Ishikawa (cell line): ENCODE measurements around the gene ARX.

Experiments
- FOXM1 ChIP-seq: IDR thresholded peaks from 2 replicates; pipeline ENCODE4 v1.6.1; 2012; ENCODE audit warnings: low read depth, borderline replicate concordance
- TAF1 ChIP-seq: IDR thresholded peaks from 2 replicates; pipeline ENCODE4 v1.6.1; 2012; ENCODE audit warnings: low read depth, mild to moderate bottlenecking
- TEAD4 ChIP-seq: IDR thresholded peaks from 2 replicates; pipeline ENCODE4 v1.6.1; 2012

DNA sequence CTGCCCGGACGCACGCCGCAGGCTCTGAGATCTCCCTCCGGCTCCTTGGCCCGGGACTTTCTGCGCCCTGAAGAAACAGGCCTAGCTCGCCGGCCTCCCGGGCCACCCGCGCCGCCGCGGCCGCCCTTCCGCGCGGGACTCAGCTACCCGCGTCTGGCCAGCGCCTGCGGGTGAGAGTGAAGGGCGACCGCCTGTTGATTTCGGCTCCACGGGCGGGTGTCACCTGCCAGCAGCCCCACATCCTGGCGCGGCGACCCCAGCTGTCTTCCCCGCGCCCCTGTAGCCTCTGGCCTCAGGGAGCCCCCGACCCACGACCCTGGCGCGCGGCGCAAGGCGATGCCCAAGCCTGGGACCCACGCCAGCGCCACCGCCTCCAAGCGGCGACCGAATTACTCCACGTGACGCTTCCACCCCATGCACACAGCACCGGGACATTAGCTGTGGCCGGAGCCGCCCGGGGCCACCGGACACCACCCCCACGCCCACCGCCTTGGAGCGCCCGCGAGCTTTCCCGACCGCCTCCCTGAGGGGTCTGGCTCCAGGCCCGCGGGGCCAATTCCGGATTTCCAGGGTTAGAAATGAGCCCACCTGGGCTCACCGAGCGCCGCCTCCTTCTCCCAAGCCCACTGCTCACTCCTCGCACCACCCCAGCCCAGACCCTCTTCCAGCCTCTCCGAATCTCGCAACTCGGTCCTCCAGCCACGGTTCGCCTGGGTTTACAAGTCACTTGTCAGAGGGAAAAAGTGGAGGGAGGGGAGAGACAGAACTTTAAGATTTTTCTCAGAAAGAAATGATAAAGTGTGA, 10.2 kb downstream of the ARX start:
- no peak for TF ChIP-seq FOXM1
- no peak for TF ChIP-seq TAF1
- TF ChIP-seq TEAD4 = no peak
